GM23248 (cell line): Measurements from ENCODE around the gene HRCT1.

ENCODE experiments used
- EZH2 ChIP-seq: fragments of 200-600 bp; sonication (generic); IDR thresholded peaks from 2 replicates; pipeline ENCODE4 v1.6.1; 2018; ENCODE audit warnings: antibody characterized with exemption, mild to moderate bottlenecking; ENCODE audit not compliant: insufficient read depth, poor library complexity, severe bottlenecking
- EZH2phosphoT487 ChIP-seq: fragments of 200-600 bp; sonication (generic); IDR thresholded peaks from 2 replicates; pipeline ENCODE4 v1.6.1; 2018; ENCODE audit warnings: antibody characterized with exemption, moderate library complexity, mild to moderate bottlenecking, low read depth; ENCODE audit not compliant: insufficient read depth

- TF ChIP-seq EZH2 (no peak), EZH2phosphoT487 (no peak)
Observed at GRCh38 chr9:35928591-35929452, 22.8 kb downstream of the HRCT1 start.
